OCI-LY3 (cell line): Measurements from ENCODE around the gene ASMTL.

Experiments used
- H2AFZ ChIP-seq: fragments of 200-600, 300-600 bp; shearing (Covaris generic); 2 replicates; pipeline ENCODE4 v1.6.0; 2014; ENCODE audit warnings: antibody characterized with exemption, low read depth, low read length
- H3K27ac ChIP-seq: fragments of 200-600, 300-600 bp; sonication (generic); 2 replicates; pipeline ENCODE4 v1.5.1; 2014; ENCODE audit warnings: mild to moderate bottlenecking, low read length, moderate library complexity, mixed read lengths
- H3K27me3 ChIP-seq: fragments of 200-600, 300-600 bp; sonication (generic); 2 replicates; pipeline ENCODE4 v1.6.1; 2014; ENCODE audit warnings: low read depth, low read length, mixed read lengths
- H3K36me3 ChIP-seq: fragments of 200-600, 300-600 bp; sonication (generic); replicated peaks from 2 replicates; pipeline ENCODE3; 2014; ENCODE audit warnings: low read depth, low read length, mixed read lengths
- H3K4me1 ChIP-seq: fragments of 300-600, 200-600 bp; sonication (generic); 2 replicates; pipeline ENCODE4 v1.6.1; 2014; ENCODE audit warnings: low read length, mixed read lengths
- H3K4me2 ChIP-seq: fragments of 200-600, 300-600 bp; sonication (generic); 2 replicates; pipeline ENCODE4 v1.6.1; 2014; ENCODE audit warnings: low read length, mixed read lengths
- H3K4me3 ChIP-seq: fragments of 300-600, 200-600 bp; sonication (generic); 2 replicates; pipeline ENCODE4 v1.5.1; 2014; ENCODE audit warnings: antibody characterized with exemption, mild to moderate bottlenecking, low read length, moderate library complexity
- H3K79me2 ChIP-seq: fragments of 300-600, 200-600 bp; shearing (Covaris generic); 2 replicates; pipeline ENCODE4 v1.6.1; 2014; ENCODE audit warnings: mild to moderate bottlenecking, low read length, mixed read lengths
- H3K9ac ChIP-seq: fragments of 300-600, 200-600 bp; shearing (Covaris generic); 2 replicates; pipeline ENCODE4 v1.6.0; 2014; ENCODE audit warnings: mild to moderate bottlenecking, low read length, moderate library complexity
- H3K9me3 ChIP-seq: fragments of 200-600, 300-600 bp; shearing (Covaris generic); 2 replicates; pipeline ENCODE4 v1.6.1; 2014; ENCODE audit warnings: low read length, mixed read lengths; ENCODE audit not compliant: insufficient read depth
- H4K20me1 ChIP-seq: fragments of 200-600, 300-600 bp; sonication (generic); 2 replicates; pipeline ENCODE4 v1.6.1; 2016; ENCODE audit warnings: low read length, mixed read lengths; ENCODE audit not compliant: insufficient read depth
- EZH2phosphoT487 ChIP-seq: fragments of 200-600 bp; shearing (Covaris generic); IDR thresholded peaks from 2 replicates; pipeline ENCODE4 v1.6.1; 2018; ENCODE audit warnings: antibody characterized with exemption, mixed run types, low read depth
- TF ChIP-seq, protein P1 (sequence below): fragments of 200-600, 300-600 bp; sonication (generic); IDR thresholded peaks from 2 replicates; pipeline ENCODE4 v1.5.1; 2014; ENCODE audit warnings: antibody characterized with exemption, low read length, low read depth

ASMTL gene

GRCh38 chrX:1444561-1445500, 7.9 kb downstream of the ASMTL start:
- H3K9me3 ChIP-seq = peaks cover 5% of the 10 kb centered on the region
- no peak overlapping the region for H3K4me2 ChIP-seq
- TF ChIP-seq, protein P1, sequence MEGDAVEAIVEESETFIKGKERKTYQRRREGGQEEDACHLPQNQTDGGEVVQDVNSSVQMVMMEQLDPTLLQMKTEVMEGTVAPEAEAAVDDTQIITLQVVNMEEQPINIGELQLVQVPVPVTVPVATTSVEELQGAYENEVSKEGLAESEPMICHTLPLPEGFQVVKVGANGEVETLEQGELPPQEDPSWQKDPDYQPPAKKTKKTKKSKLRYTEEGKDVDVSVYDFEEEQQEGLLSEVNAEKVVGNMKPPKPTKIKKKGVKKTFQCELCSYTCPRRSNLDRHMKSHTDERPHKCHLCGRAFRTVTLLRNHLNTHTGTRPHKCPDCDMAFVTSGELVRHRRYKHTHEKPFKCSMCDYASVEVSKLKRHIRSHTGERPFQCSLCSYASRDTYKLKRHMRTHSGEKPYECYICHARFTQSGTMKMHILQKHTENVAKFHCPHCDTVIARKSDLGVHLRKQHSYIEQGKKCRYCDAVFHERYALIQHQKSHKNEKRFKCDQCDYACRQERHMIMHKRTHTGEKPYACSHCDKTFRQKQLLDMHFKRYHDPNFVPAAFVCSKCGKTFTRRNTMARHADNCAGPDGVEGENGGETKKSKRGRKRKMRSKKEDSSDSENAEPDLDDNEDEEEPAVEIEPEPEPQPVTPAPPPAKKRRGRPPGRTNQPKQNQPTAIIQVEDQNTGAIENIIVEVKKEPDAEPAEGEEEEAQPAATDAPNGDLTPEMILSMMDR = no peak
- no peak for TF ChIP-seq EZH2phosphoT487
- H3K27me3 ChIP-seq = no peaks in the 10 kb centered on the region
- no peaks in the 10 kb centered on the region for H3K4me1 ChIP-seq
- peaks cover 67% of the 10 kb centered on the region for H3K36me3 ChIP-seq
- H3K9ac ChIP-seq = no peak overlapping the region
- H3K79me2 ChIP-seq = peaks cover 81% of the 10 kb centered on the region
- H3K27ac ChIP-seq = no peak overlapping the region
- no peak overlapping the region for H3K4me3 ChIP-seq
- H4K20me1 ChIP-seq = peaks cover 38% of the 10 kb centered on the region
- H2AFZ ChIP-seq = no peak overlapping the region

DNA sequence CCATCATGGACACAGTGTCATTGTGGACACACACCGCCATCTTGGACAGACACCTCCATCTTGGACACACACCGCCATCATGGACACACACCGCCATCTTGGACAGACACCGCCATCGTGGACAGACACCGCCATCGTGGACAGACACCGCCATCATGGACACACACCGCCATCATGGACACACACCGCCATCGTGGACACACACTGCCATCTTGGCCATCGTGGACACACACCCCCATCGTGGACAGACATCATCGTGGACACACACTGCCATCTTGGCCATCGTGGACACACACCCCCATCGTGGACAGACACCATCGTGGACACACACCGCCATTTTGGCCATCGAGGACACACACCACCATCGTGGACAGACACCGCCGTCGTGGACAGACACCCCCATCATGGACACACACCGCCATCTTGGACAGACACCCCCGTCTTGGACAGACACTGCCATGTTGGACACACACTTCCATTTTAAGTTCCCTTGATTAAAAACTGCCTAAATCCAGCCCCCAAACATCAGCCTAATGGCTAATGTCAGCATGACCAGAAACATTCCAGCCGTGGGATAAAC, 9.1 kb downstream of the ASMTL start:
- H3K27ac ChIP-seq = no peak overlapping the region
- H3K79me2 ChIP-seq = peaks cover 68% of the 10 kb centered on the region
- no peaks in the 10 kb centered on the region; the same call in 1 of the 2 replicates for H3K9me3 ChIP-seq
- peaks cover 67% of the 10 kb centered on the region for H3K36me3 ChIP-seq
- H2AFZ ChIP-seq = no peak overlapping the region
- no peak overlapping the region for H3K4me3 ChIP-seq
- H3K27me3 ChIP-seq = no peaks in the 10 kb centered on the region
- H4K20me1 ChIP-seq = peaks cover 30% of the 10 kb centered on the region
- H3K4me1 ChIP-seq = no peaks in the 10 kb centered on the region
- no peak overlapping the region for H3K4me2 ChIP-seq
- TF ChIP-seq EZH2phosphoT487 = no peak
- TF ChIP-seq, protein P1 = no peak
- H3K9ac ChIP-seq = no peak overlapping the region

GRCh38 chrX:1442724-1443367, 9.9 kb downstream of the ASMTL start:
- H2AFZ ChIP-seq = no peak overlapping the region
- H3K4me1 ChIP-seq = no peaks in the 10 kb centered on the region
- H3K27ac ChIP-seq = no peak overlapping the region
- no peaks in the 10 kb centered on the region; the same call in 1 of the 2 replicates for H3K9me3 ChIP-seq
- H3K9ac ChIP-seq = no peak overlapping the region
- no peaks in the 10 kb centered on the region for H3K27me3 ChIP-seq
- peaks cover 70% of the 10 kb centered on the region for H3K36me3 ChIP-seq
- no peak overlapping the region for H3K4me3 ChIP-seq
- H4K20me1 ChIP-seq = peaks cover 30% of the 10 kb centered on the region
- no peak overlapping the region for H3K4me2 ChIP-seq
- H3K79me2 ChIP-seq = peaks cover 61% of the 10 kb centered on the region
- TF ChIP-seq, protein P1 = no peak
- no peak for TF ChIP-seq EZH2phosphoT487
